HepG2 (cell line): Measurements from ENCODE around the gene SYMPK. TPM values are rescaled to one million over a fixed set of nuclear protein-coding genes. Genes with fewer than 3 reads are reported as not detected.

Experiments
- RBM22 ChIP-seq: fragments of 200-400 bp; formaldehyde crosslinking; optimal IDR thresholded peaks from 2 replicates; pipeline ENCODE3; 2017; ENCODE audit warnings: mild to moderate bottlenecking, low read length, moderate library complexity
- TOE1 ChIP-seq: sonication (generic); formaldehyde crosslinking; IDR thresholded peaks from 2 replicates; pipeline ENCODE4 v1.4.0; 2020; ENCODE audit warnings: mild to moderate bottlenecking, missing genetic modification reagents
- ZNF577 ChIP-seq: sonication (generic); formaldehyde crosslinking; IDR thresholded peaks from 2 replicates; pipeline ENCODE4 v1.4.0; 2020; ENCODE audit warnings: mild to moderate bottlenecking, low read depth, missing genetic modification reagents, borderline replicate concordance
- ZNF674 ChIP-seq: sonication (generic); formaldehyde crosslinking; IDR thresholded peaks from 2 replicates; pipeline ENCODE4 v1.5.0; 2020; ENCODE audit warnings: low read depth, mild to moderate bottlenecking, missing genetic modification reagents
- ZNF816 ChIP-seq: sonication (generic); formaldehyde crosslinking; IDR thresholded peaks from 2 replicates; pipeline ENCODE4 v1.8.0; 2022; ENCODE audit warnings: missing genetic modification reagents, mild to moderate bottlenecking, borderline replicate concordance
- polyA plus RNA-seq, 8 experiments: library from polyadenylated mRNA; depleted of rRNA in 3 of 8; stranded (reverse) in 7 of 8; unstranded in 1 of 8; fragments of >200 nt; fragmentation: Illumina TruSeq in 4 of 8; extraction: Trizol in 4 of 8; gene quantifications; 2 replicates each; pipeline versions ENCODE4 v1.2.1 to v1.2.3, GENCODE V29; 2011 to 2016; ENCODE audit warnings: low read depth in 4 of 8, missing spikeins in 1 of 8, mixed read lengths in 1 of 8; ENCODE audit not compliant: insufficient read depth in 1 of 8
- total RNA-seq, 5 experiments: library from RNA; depleted of rRNA; stranded (reverse); fragments of >200 nt; fragmentation: Illumina TruSeq; extraction: Trizol; gene quantifications; 2 replicates each; pipeline ENCODE4 v1.2.3, GENCODE V29; 2016; ENCODE audit warnings: low read depth in 1 of 5
- TF ChIP-seq, protein P1 (sequence below): sonication (generic); formaldehyde crosslinking; IDR thresholded peaks from 2 replicates; pipeline ENCODE4 v1.4.0; 2020; ENCODE audit warnings: missing genetic modification reagents, borderline replicate concordance
- TF ChIP-seq, protein P2 (sequence below): sonication (generic); IDR thresholded peaks from 2 replicates; pipeline ENCODE4 v1.6.1; 2016; ENCODE audit warnings: low read depth, borderline replicate concordance

Gene SYMPK
- total and polyA plus RNA-seq, 2 of the 13 experiments (the other 11 are each of a cell fraction or from before 2014, with no cell fraction given) = 21.9 to 55.7 TPM

- TF ChIP-seq, protein P1, sequence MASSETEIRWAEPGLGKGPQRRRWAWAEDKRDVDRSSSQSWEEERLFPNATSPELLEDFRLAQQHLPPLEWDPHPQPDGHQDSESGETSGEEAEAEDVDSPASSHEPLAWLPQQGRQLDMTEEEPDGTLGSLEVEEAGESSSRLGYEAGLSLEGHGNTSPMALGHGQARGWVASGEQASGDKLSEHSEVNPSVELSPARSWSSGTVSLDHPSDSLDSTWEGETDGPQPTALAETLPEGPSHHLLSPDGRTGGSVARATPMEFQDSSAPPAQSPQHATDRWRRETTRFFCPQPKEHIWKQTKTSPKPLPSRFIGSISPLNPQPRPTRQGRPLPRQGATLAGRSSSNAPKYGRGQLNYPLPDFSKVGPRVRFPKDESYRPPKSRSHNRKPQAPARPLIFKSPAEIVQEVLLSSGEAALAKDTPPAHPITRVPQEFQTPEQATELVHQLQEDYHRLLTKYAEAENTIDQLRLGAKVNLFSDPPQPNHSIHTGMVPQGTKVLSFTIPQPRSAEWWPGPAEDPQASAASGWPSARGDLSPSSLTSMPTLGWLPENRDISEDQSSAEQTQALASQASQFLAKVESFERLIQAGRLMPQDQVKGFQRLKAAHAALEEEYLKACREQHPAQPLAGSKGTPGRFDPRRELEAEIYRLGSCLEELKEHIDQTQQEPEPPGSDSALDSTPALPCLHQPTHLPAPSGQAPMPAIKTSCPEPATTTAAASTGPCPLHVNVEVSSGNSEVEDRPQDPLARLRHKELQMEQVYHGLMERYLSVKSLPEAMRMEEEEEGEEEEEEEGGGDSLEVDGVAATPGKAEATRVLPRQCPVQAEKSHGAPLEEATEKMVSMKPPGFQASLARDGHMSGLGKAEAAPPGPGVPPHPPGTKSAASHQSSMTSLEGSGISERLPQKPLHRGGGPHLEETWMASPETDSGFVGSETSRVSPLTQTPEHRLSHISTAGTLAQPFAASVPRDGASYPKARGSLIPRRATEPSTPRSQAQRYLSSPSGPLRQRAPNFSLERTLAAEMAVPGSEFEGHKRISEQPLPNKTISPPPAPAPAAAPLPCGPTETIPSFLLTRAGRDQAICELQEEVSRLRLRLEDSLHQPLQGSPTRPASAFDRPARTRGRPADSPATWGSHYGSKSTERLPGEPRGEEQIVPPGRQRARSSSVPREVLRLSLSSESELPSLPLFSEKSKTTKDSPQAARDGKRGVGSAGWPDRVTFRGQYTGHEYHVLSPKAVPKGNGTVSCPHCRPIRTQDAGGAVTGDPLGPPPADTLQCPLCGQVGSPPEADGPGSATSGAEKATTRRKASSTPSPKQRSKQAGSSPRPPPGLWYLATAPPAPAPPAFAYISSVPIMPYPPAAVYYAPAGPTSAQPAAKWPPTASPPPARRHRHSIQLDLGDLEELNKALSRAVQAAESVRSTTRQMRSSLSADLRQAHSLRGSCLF (CRISPR knock-in tag) = 0 out of 2 replicates have a peak, but pooled peaks have one; percentile 50
- TF ChIP-seq, protein P2, sequence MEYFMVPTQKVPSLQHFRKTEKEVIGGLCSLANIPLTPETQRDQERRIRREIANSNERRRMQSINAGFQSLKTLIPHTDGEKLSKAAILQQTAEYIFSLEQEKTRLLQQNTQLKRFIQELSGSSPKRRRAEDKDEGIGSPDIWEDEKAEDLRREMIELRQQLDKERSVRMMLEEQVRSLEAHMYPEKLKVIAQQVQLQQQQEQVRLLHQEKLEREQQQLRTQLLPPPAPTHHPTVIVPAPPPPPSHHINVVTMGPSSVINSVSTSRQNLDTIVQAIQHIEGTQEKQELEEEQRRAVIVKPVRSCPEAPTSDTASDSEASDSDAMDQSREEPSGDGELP = no peak
- TF ChIP-seq ZNF674 (CRISPR knock-in tag) = 0 out of 2 replicates have a peak, but pooled peaks have one; percentile 33
- TF ChIP-seq RBM22 = peak; percentile 72
- TF ChIP-seq TOE1 (CRISPR knock-in tag) = no peak
- TF ChIP-seq ZNF816 (CRISPR knock-in tag) = no peak
- TF ChIP-seq ZNF577 (CRISPR knock-in tag) = no peak
Measured at GRCh38 chr19:45873219-45873772, 10.3 kb upstream of the SYMPK start (continued).
